Measurements from ENCODE around the gene CARNS1. TPM values are rescaled to one million over a fixed set of nuclear protein-coding genes. Genes with fewer than 3 reads are reported as not detected.

Gene CARNS1
- total RNA-seq, 1 experiment from 2014 or later, result not detected

DNA sequence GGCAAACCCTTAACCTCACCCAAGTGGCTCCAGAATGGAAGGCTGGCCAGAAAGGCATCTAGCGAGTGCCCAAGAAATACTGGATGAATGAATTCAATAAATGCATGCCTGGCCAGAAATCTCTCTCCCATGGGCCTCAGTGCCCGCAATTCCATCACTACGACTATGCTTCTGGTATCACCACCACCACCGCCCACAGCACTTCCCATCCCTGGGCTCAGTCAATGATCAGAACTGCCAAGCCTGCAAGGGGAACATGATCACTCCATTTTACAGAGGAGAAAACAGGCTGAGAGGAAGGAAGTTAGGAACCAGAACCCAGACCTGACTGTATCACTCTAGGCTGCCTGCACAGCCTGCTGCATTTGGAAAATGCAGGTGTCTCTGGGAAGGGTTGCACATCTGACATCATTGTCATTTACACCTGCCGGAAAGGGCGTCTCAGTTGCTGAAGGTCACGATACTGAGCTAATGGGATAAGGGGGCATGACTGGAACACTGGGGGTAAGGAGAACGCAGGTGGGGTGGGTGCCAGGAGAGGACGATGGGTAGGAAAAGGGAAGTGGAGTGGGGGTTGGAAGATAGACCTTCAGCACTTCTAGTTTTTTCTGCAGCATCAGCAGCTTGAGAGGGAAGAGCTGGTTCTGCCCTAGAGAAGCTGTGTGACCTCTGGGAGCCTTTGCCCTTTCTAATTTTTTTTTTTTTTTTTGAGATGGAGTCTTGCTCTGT lies 33.8 kb downstream of the CARNS1 start:
- H3K4me1 ChIP-seq (ENCODE audit: low read length), result peaks cover 25% of the 10 kb centered on the region
- H3K9me2 ChIP-seq (replicated peaks; ENCODE audit: insufficient read depth, low read length), result no peaks in the 10 kb centered on the region
- no peaks in the 10 kb centered on the region for H3K79me2 ChIP-seq (ENCODE audit: low read length)
- no peaks in the 10 kb centered on the region for H4K20me1 ChIP-seq (ENCODE audit: insufficient read depth, low read depth, low read length)
- H3K27ac ChIP-seq (ENCODE audit: low read length), result no peak overlapping the region
- H2AFZ ChIP-seq (ENCODE audit: low read length), result no peak overlapping the region
- no peaks in the 10 kb centered on the region for H3K9me3 ChIP-seq (ENCODE audit: low read length)
- H3K27me3 ChIP-seq (ENCODE audit: low read length), result no peaks in the 10 kb centered on the region
- no peak overlapping the region for H3K4me3 ChIP-seq (ENCODE audit: low read length)
- no peak overlapping the region for H3K9ac ChIP-seq (ENCODE audit: low read length)
- no peak overlapping the region for H3K4me2 ChIP-seq (ENCODE audit: low read depth, low read length, poor library complexity, severe bottlenecking)
- no peaks in the 10 kb centered on the region for H3K36me3 ChIP-seq (ENCODE audit: insufficient read depth, low read length)
- DNase-seq, result no peak

DNA sequence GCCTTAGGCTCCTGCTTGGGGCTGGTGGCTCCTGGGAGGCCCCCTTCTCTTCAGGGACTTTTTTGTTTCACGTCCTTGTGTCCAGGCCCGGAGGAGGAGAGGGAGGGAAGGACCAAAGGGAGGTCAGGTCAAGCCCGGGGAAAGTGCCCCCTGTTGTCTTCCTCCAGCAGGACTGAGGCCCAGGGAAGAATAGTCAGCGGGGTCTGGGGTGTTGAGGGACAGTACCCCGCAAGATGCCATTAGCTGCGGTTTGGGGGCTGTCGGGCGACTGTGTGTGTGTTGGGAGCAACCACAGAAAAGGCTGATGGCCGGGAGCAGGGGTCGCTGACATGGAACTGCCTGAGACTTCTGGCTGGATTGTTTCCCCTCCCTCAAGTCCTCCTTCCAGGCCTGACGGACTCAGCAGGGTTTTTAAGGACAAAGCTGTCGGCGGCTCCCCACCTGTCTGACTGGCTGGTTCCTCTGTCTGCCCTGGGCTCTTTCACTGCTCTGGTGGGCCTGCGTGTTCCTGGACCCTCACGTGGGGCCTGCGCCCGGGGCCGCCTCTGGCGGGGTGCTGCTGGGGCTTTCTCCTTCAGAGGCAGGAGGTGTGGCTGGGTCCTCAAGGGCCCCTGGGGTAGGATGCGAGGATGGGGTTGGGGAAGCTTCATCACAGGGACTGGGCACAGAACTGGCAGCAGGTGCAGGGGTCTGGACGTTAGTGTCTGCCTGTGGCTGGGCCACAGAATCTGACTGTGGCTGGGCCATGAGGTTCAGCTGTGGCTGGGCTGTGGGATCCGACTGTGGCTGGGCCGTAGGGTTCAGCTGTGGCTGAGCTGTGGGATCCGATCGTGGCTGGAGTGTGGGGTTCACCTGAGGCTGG lies 35.5 kb downstream of the CARNS1 start:
- Histone ChIP-seq H3K4me3 (ENCODE audit: low read length) (no peak overlapping the region), H4K20me1 (ENCODE audit: insufficient read depth, low read depth, low read length) (no peaks in the 10 kb centered on the region), H3K9ac (ENCODE audit: low read length) (no peak overlapping the region), H3K27ac (ENCODE audit: low read length) (no peak overlapping the region), H3K9me2 (replicated peaks; ENCODE audit: insufficient read depth, low read length) (no peaks in the 10 kb centered on the region), H3K9me3 (ENCODE audit: low read length) (no peaks in the 10 kb centered on the region), H3K4me1 (ENCODE audit: low read length) (peaks cover 12% of the 10 kb centered on the region), H3K36me3 (ENCODE audit: insufficient read depth, low read length) (no peaks in the 10 kb centered on the region), H3K79me2 (ENCODE audit: low read length) (no peaks in the 10 kb centered on the region), H2AFZ (ENCODE audit: low read length) (no peak overlapping the region), H3K27me3 (ENCODE audit: low read length) (no peaks in the 10 kb centered on the region), H3K4me2 (ENCODE audit: low read depth, low read length, poor library complexity, severe bottlenecking) (no peak overlapping the region)
- DNase-seq, result no peak

DNA sequence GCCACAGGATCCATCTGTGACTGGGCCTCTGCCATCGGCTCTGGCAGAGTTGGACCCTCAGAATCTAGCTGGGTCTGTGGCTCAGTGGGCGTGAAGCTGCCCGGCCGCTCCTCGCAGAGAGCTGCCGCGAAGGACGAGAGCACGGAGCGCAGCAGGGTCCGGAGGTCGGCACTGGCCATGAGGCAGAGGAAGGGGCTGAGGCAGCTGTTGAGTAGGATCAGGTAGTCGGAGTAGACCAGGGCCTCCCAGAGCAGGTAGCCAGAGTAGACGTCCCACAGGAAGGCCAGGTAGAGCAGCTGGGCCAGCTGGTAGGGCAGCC lies 36.1 kb downstream of the CARNS1 start:
- Histone ChIP-seq H3K79me2 (ENCODE audit: low read length) (no peaks in the 10 kb centered on the region), H3K4me3 (ENCODE audit: low read length) (no peak overlapping the region), H4K20me1 (ENCODE audit: insufficient read depth, low read depth, low read length) (no peaks in the 10 kb centered on the region), H3K27ac (ENCODE audit: low read length) (no peak overlapping the region), H3K36me3 (ENCODE audit: insufficient read depth, low read length) (no peaks in the 10 kb centered on the region), H3K4me2 (ENCODE audit: low read depth, low read length, poor library complexity, severe bottlenecking) (no peak overlapping the region), H2AFZ (ENCODE audit: low read length) (no peak overlapping the region), H3K9me2 (replicated peaks; ENCODE audit: insufficient read depth, low read length) (no peaks in the 10 kb centered on the region), H3K9me3 (ENCODE audit: low read length) (no peaks in the 10 kb centered on the region), H3K4me1 (ENCODE audit: low read length) (peaks cover 8% of the 10 kb centered on the region), H3K9ac (ENCODE audit: low read length) (no peak overlapping the region), H3K27me3 (ENCODE audit: low read length) (no peaks in the 10 kb centered on the region)
- no peak for DNase-seq

DNA sequence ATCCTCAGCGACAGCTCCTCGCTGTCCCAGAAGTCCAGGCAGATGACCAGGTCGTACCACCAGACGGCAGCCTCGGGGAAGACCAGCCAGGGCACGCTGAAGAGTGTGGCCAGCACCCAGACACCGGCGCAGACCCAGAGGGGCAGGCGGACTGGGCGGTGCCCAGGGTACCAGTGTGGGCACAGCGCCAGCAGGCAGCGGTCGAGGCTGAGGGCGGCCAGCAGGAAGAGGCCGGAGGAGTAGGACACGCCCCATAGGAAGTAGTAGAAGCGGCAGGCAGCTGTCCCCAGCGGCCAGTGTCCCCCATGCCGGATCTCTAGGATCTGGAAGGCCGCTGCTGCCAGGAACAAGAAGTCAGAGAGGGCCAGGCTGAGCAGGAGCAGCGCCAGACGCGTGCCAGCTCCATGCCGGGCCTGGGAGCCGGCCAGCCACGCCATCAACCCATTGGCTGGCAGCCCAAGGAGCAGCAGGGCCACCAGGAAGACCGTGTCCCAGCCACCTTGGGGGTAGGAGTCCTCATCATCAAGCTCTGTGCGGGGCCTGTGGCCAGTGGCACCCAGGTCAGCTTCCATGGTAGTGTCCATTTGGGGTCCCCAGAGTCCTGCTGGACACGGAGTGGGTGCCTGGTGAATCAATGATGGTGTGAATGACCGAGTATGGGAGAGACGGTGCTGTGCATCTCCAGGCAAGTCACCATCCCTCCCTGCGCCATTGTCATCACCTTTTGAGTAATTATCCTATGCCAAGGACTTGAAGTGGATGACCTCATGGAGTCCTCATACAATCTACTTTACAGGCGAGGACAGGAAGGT lies 36.9 kb downstream of the CARNS1 start, which contains the start of gene GPR152:
GPR152 (minus strand) TSS at position 589 of the 812 bp plus-strand sequence; CDS start at position 584, 5 bp downstream.
- H3K4me3 ChIP-seq (ENCODE audit: low read length), result no peak within 1 kb of the TSS
- DNase-seq, result no peak
- H3K9me2 ChIP-seq (replicated peaks; ENCODE audit: insufficient read depth, low read length), result no peaks in the 10 kb centered on the region
- no peaks in the 10 kb centered on the region for H3K79me2 ChIP-seq (ENCODE audit: low read length)
- no peaks in the 10 kb centered on the region for H3K36me3 ChIP-seq (ENCODE audit: insufficient read depth, low read length)
- H3K9me3 ChIP-seq (ENCODE audit: low read length), result no peaks in the 10 kb centered on the region
- no peak within 1 kb of the TSS for H2AFZ ChIP-seq (ENCODE audit: low read length)
- no peaks in the 10 kb centered on the region for H3K27me3 ChIP-seq (ENCODE audit: low read length)
- no peak within 1 kb of the TSS for H3K4me2 ChIP-seq (ENCODE audit: low read depth, low read length, poor library complexity, severe bottlenecking)
- H3K4me1 ChIP-seq (ENCODE audit: low read length), result peaks cover 5% of the 10 kb centered on the region
- no peaks in the 10 kb centered on the region for H4K20me1 ChIP-seq (ENCODE audit: insufficient read depth, low read depth, low read length)
- no peak within 1 kb of the TSS for H3K27ac ChIP-seq (ENCODE audit: low read length)
- H3K9ac ChIP-seq (ENCODE audit: low read length), result no peak within 1 kb of the TSS

DNA sequence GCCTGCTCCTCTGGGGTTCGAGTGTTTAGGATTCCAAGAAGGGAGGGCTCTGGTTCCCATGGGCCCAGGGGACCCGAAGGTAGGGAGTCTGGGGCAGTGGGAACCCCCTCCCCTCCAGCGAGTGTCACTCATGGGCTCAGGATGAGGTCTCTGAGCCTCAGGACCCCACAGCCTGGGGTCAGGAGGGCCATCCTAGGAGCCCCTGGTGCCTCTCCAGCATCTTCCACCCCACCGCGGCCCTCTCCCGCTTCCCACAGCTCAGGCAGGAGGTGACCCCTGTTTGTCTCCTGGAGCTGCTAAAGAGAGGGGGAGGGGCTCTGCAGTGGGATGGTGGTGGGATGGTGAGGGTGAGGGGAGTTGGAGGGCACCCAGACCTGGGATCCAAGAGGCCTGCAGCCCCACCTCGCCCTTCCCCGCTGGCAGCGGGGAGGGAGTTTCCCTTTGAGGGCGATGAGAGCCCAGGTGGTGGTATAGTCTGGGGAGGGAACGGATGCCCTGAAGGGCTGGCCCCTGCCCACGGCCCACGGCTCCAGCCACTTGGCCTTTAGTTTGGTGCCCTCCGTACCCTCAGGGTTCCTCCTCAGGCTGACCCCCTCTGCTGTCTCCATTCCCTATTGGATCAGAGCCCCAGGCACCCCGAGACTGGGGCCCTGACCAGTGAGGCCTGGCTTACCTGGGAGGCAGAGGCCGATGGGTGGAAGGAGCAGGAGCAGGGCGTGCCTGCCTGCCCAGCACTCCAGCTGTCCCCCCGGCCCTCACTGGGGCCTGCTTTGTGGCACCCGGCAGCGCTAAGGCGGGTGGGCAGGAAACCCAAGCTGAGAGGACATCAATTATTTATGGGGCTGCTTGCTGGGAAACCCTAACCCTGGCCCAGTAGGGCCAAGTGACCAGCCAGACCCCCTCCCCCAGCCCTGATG lies 38.6 kb downstream of the CARNS1 start:
- no peak overlapping the region for H3K9ac ChIP-seq (ENCODE audit: low read length)
- no peaks in the 10 kb centered on the region for H3K27me3 ChIP-seq (ENCODE audit: low read length)
- peaks cover 12% of the 10 kb centered on the region for H3K4me1 ChIP-seq (ENCODE audit: low read length)
- no peaks in the 10 kb centered on the region for H3K9me2 ChIP-seq (replicated peaks; ENCODE audit: insufficient read depth, low read length)
- H3K36me3 ChIP-seq (ENCODE audit: insufficient read depth, low read length), result no peaks in the 10 kb centered on the region
- no peak for DNase-seq
- H3K9me3 ChIP-seq (ENCODE audit: low read length), result no peaks in the 10 kb centered on the region
- H4K20me1 ChIP-seq (ENCODE audit: insufficient read depth, low read depth, low read length), result no peaks in the 10 kb centered on the region
- H3K27ac ChIP-seq (ENCODE audit: low read length), result no peak overlapping the region
- no peaks in the 10 kb centered on the region for H3K79me2 ChIP-seq (ENCODE audit: low read length)
- H3K4me3 ChIP-seq (ENCODE audit: low read length), result no peak overlapping the region
- H3K4me2 ChIP-seq (ENCODE audit: low read depth, low read length, poor library complexity, severe bottlenecking), result no peak overlapping the region
- H2AFZ ChIP-seq (ENCODE audit: low read length), result no peak overlapping the region

DNA sequence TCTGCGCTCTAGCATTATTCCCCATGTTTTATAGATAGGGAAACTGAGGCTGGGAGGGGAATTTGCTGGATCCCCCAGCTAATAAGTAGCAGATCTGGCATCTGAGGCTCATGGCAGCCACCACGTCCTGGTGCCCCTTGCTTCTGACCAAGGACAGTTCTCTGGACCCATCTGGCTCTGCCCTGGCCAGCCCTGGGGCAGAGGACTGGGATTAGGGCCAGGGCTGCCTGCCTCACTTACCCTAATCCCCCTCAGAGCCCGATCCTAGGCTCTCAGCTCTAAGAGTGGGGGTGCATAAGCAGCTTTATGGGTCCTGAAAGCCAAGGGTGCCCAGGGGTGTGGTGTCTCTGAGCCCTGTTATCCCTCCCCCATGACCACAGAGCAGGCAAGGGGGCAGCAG lies 39.6 kb downstream of the CARNS1 start, which contains the start of gene CABP4:
CABP4 (plus strand) TSS at position 301 of the 400 bp plus-strand sequence; CDS start at position 371, 70 bp downstream.
- H3K9me3 ChIP-seq (ENCODE audit: low read length), result no peaks in the 10 kb centered on the region
- H3K27me3 ChIP-seq (ENCODE audit: low read length), result no peaks in the 10 kb centered on the region
- no peaks in the 10 kb centered on the region for H3K79me2 ChIP-seq (ENCODE audit: low read length)
- H2AFZ ChIP-seq (ENCODE audit: low read length), result no peak within 1 kb of the TSS
- no peak within 1 kb of the TSS for H3K9ac ChIP-seq (ENCODE audit: low read length)
- H3K4me2 ChIP-seq (ENCODE audit: low read depth, low read length, poor library complexity, severe bottlenecking), result no peak within 1 kb of the TSS
- no peaks in the 10 kb centered on the region for H3K9me2 ChIP-seq (replicated peaks; ENCODE audit: insufficient read depth, low read length)
- H3K4me3 ChIP-seq (ENCODE audit: low read length), result no peak within 1 kb of the TSS
- H3K36me3 ChIP-seq (ENCODE audit: insufficient read depth, low read length), result no peaks in the 10 kb centered on the region
- no peak for DNase-seq
- H3K27ac ChIP-seq (ENCODE audit: low read length), result no peak within 1 kb of the TSS
- H4K20me1 ChIP-seq (ENCODE audit: insufficient read depth, low read depth, low read length), result no peaks in the 10 kb centered on the region
- peaks cover 17% of the 10 kb centered on the region for H3K4me1 ChIP-seq (ENCODE audit: low read length)

DNA sequence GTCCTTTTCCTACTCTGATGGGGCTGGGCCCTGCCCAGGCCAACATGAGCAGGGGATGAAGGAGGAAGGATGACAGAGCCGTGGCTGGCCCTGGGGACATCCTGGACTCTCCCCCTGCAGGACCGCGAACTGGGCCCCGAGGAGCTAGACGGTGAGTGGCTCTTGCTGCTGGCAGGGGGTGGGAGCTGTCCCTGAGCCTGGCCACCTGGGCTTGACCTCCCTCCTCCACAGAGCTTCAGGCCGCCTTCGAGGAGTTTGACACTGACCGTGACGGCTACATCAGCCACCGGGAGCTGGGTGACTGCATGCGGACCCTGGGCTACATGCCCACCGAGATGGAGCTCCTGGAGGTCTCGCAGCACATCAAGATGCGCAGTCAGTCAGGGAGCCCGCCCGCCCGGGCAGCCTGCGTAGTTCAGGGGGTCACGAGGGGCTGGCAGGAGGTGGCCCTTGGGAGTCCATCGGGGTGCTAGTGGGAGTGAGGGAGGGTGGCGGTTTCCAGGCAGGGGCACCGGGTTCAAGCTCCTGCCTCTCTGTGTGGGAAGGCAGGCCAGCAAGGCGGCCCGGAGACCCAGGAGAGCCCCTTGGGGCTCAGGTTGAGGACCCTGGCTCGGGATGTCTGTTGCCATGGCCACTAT lies 40.7 kb downstream of the CARNS1 start:
- Histone ChIP-seq H3K27ac (ENCODE audit: low read length) (no peak overlapping the region), H4K20me1 (ENCODE audit: insufficient read depth, low read depth, low read length) (no peaks in the 10 kb centered on the region), H3K27me3 (ENCODE audit: low read length) (no peaks in the 10 kb centered on the region), H3K79me2 (ENCODE audit: low read length) (no peaks in the 10 kb centered on the region), H2AFZ (ENCODE audit: low read length) (no peak overlapping the region), H3K9me3 (ENCODE audit: low read length) (no peaks in the 10 kb centered on the region), H3K9ac (ENCODE audit: low read length) (no peak overlapping the region), H3K4me3 (ENCODE audit: low read length) (no peak overlapping the region), H3K4me1 (ENCODE audit: low read length) (peaks cover 25% of the 10 kb centered on the region), H3K36me3 (ENCODE audit: insufficient read depth, low read length) (no peaks in the 10 kb centered on the region), H3K9me2 (replicated peaks; ENCODE audit: insufficient read depth, low read length) (no peaks in the 10 kb centered on the region), H3K4me2 (ENCODE audit: low read depth, low read length, poor library complexity, severe bottlenecking) (no peak overlapping the region)
- DNase-seq, result no peak
